Measurements from ENCODE around the gene DUOX2. TPM values are rescaled to one million over a fixed set of nuclear protein-coding genes. Genes with fewer than 3 reads are reported as not detected.

Gene DUOX2
- total RNA-seq, 4 donors from 2014 or later, result 0.68 to 23.8 (median 1.9) TPM

DNA sequence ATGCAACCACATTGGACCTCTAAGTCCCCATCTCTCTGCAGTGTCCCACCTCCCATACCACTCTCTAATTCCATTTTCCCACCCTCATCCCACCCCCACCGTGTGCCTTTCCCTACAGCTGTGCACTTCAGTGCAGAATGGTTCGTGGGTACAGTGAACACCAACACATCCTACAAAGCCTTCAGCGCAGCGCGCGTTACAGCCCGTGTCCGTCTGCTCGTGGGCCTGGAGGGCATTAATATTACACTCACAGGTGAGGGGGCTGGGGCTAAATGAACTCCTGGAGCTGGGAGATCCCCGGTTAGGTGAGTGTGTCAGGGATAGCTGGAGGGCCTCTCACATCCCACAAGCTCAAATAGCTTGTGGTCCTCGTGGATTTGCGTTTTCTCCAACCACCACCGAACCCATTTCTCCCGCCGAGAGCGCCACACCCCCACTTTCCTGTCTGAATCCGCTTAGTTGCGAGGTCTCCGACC is 2.1 kb upstream of the DUOX2 start:
- Histone ChIP-seq H3K27me3 (peaks cover 88% of the 10 kb centered on the region), H3K36me3 (no peaks in the 10 kb centered on the region), H3K27ac (no peak overlapping the region), H3K4me3 (no peak overlapping the region), H3K9me3 (no peaks in the 10 kb centered on the region), H3K4me1 (peaks cover 14 to 36% (median 24%) of the 10 kb centered on the region in 4 donors)
- no peak for DNase-seq
- intact Hi-C loops (cut with DNase I; ENCODE audit: low total_unique reads) (no loop called here), in situ Hi-C loops (cut with MboI; ENCODE audit: low pct_ligation_motif_present in 1 of 4, low pct_unique_long_range_greater_than_20kb in 1 of 4, low sequenced_read_pairs in 3 of 4) (loop anchor here in 1 of 4 donors (25.0 kb wide), 1 partner anchor 154 kb away; the partner anchor contains the start of gene TERB2)
- 53% methylated on average over 19 of the region's 19 CpGs; no CpG with 5 or more reads in 1 of the 2 donors for WGBS, 2 donors (ENCODE audit: low coverage in 1 of 2)
- no peak for TF ChIP-seq POLR2A (IDR thresholded peaks at IDR 0.05)
- TF ChIP-seq, protein P1, sequence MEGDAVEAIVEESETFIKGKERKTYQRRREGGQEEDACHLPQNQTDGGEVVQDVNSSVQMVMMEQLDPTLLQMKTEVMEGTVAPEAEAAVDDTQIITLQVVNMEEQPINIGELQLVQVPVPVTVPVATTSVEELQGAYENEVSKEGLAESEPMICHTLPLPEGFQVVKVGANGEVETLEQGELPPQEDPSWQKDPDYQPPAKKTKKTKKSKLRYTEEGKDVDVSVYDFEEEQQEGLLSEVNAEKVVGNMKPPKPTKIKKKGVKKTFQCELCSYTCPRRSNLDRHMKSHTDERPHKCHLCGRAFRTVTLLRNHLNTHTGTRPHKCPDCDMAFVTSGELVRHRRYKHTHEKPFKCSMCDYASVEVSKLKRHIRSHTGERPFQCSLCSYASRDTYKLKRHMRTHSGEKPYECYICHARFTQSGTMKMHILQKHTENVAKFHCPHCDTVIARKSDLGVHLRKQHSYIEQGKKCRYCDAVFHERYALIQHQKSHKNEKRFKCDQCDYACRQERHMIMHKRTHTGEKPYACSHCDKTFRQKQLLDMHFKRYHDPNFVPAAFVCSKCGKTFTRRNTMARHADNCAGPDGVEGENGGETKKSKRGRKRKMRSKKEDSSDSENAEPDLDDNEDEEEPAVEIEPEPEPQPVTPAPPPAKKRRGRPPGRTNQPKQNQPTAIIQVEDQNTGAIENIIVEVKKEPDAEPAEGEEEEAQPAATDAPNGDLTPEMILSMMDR (IDR thresholded peaks at IDR 0.05), result no peak
- no peak for TF ChIP-seq POLR2AphosphoS5 (IDR thresholded peaks at IDR 0.05)

DNA sequence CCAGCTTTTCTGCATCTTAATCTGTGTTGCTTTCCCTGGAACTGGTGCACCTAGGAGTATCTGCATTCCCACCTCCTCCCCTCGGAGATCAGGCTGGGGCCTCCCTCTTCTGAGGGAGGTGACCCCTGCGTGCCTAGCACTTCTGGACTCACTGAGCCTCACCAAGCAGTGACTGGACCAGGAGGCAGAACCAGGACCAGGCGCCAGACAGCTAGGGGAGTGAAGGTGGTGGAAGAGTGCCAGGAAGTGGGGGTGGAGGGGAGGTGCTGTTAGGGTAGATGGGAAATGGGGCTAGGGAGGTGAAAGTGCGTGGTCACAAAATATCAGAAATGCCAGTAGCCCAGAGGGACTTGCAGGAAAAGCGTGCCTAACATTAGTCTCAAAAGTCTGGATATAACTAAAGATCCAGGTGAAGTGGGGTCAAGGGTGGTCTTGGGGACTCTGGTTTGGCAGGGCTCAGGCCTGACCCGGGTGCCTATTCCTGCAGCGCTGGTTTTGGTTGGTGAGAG is 1.4 kb upstream of the DUOX2 start:
- in situ Hi-C loops (cut with MboI; ENCODE audit: low pct_ligation_motif_present in 1 of 4, low pct_unique_long_range_greater_than_20kb in 1 of 4, low sequenced_read_pairs in 3 of 4) (loop anchor here in 1 of 4 donors (25.0 kb wide), 1 partner anchor 153 kb away; the partner anchor contains the start of gene TERB2), intact Hi-C loops (cut with DNase I; ENCODE audit: low total_unique reads) (no loop called here)
- TF ChIP-seq POLR2A (IDR thresholded peaks at IDR 0.05), result no peak
- no peaks in the 10 kb centered on the region for H3K36me3 ChIP-seq
- H3K27ac ChIP-seq, result no peak overlapping the region
- no peak for DNase-seq
- H3K27me3 ChIP-seq, result peaks cover 89% of the 10 kb centered on the region
- no peak overlapping the region for H3K4me3 ChIP-seq
- 71 to 80% methylated on average over 1 to 7 of the region's 7 CpGs for WGBS, 2 donors (ENCODE audit: low coverage in 1 of 2)
- no peaks in the 10 kb centered on the region for H3K9me3 ChIP-seq
- H3K4me1 ChIP-seq, result peaks cover 14 to 36% (median 24%) of the 10 kb centered on the region in 4 donors

DNA sequence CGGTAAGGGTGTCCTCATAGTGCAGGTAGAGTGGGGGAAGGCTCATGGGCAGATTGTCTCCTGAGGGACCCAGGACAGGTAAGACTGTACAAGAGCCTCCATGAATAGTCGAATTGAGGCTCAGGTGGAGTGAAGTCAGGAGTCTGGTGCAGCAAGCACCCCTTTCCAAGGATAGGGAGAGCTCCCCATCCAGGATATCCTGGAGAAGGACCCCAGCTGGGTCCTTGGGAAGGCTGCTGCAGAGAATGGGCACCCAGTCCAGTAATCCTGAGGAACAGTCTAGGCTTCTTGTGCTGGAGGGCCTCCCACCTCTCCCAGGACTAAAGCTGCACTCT is 746 bp upstream of the DUOX2 start:
- H3K36me3 ChIP-seq, result no peaks in the 10 kb centered on the region
- H3K4me1 ChIP-seq, result peaks cover 14 to 36% (median 24%) of the 10 kb centered on the region in 4 donors
- DNase-seq, result no peak
- no peak overlapping the region for H3K27ac ChIP-seq
- H3K27me3 ChIP-seq, result peaks cover 89% of the 10 kb centered on the region
- H3K4me3 ChIP-seq, result no peak overlapping the region
- 6% methylated on average over 2 of the region's 2 CpGs; no CpG with 5 or more reads in 1 of the 2 donors for WGBS, 2 donors (ENCODE audit: low coverage in 1 of 2)
- TF ChIP-seq POLR2A (IDR thresholded peaks at IDR 0.05) (no peak), EP300 (IDR thresholded peaks at IDR 0.05; ENCODE audit: low read depth) (no peak), POLR2AphosphoS5 (IDR thresholded peaks at IDR 0.05) (no peak)
- TF ChIP-seq, protein P1 (IDR thresholded peaks at IDR 0.05), result no peak
- intact Hi-C loops (cut with DNase I; ENCODE audit: low total_unique reads), result no loop called here
- in situ Hi-C loops (cut with MboI; ENCODE audit: low pct_ligation_motif_present in 1 of 4, low pct_unique_long_range_greater_than_20kb in 1 of 4, low sequenced_read_pairs in 3 of 4), result loop anchor here in 1 of 4 donors (25.0 kb wide), 1 partner anchor 152 kb away; the partner anchor contains the start of gene TERB2
- no peaks in the 10 kb centered on the region for H3K9me3 ChIP-seq

DNA sequence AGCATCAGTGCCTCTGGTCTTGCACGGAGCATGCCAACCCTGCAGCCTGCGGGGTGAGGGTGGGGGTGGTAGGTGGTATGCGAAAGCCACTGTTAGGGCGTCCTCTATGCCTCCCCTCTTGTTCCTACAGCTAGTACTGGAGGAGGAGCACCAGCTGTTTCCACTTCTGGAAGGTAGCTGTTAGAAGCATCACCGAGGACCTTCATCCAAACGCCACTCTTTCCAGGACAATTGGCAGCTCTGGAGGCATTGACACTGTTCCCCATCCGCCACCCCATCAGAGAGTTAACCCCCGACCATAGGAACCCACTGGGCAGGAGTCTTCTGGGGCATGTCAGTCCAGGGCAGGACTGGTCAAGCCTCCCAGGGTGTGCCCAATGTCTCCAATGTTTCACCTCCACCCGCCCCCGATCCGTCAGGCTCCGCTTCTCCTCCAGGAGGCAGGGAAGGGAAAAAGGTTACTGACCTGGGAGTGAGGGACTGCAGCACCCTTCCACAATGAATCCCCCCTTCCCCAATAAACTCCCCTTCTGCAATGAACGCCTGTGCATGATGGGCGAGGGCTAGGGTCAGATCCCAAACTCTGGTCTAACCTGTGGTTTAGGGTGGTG is 487 bp downstream of the DUOX2 start:
- TF ChIP-seq POLR2AphosphoS5 (IDR thresholded peaks at IDR 0.05), result no peak
- TF ChIP-seq POLR2A (IDR thresholded peaks at IDR 0.05), result no peak
- TF ChIP-seq, protein P1 (IDR thresholded peaks at IDR 0.05), result no peak
- no peak for TF ChIP-seq EP300 (IDR thresholded peaks at IDR 0.05; ENCODE audit: low read depth)
- H3K4me3 ChIP-seq, result no peak overlapping the region
- H3K27ac ChIP-seq, result no peak overlapping the region
- in situ Hi-C loops (cut with MboI; ENCODE audit: low pct_ligation_motif_present in 1 of 4, low pct_unique_long_range_greater_than_20kb in 1 of 4, low sequenced_read_pairs in 3 of 4), result loop anchor here in 1 of 4 donors (25.0 kb wide), 1 partner anchor 151 kb away; the partner anchor contains the start of gene TERB2
- peaks cover 90% of the 10 kb centered on the region for H3K27me3 ChIP-seq
- no peaks in the 10 kb centered on the region for H3K9me3 ChIP-seq
- intact Hi-C loops (cut with DNase I; ENCODE audit: low total_unique reads), result no loop called here
- no peak for DNase-seq
- WGBS, 2 donors (ENCODE audit: low coverage in 1 of 2), result 10% methylated on average over 14 of the region's 14 CpGs; no CpG with 5 or more reads in 1 of the 2 donors
- H3K4me1 ChIP-seq, result peaks cover 14 to 36% (median 24%) of the 10 kb centered on the region in 4 donors
- H3K36me3 ChIP-seq, result no peaks in the 10 kb centered on the region

Data from transverse colon (tissue), 4 donors.